Dendritic cell treated with granulocyte-macrophage colony-stimulating factor and Interleukin-4, amounts not matched to agents 40 ng/mL and 50 ng/mL, for 4 days (primary cell): ENCODE results near the gene TK2.

Experiments used
- H3K27ac Mint-ChIP-seq: one replicate; pipeline ENCODE4 v1.8.0; 2022; ENCODE audit warnings: mild to moderate bottlenecking, mixed read lengths
- H3K27me3 Mint-ChIP-seq: one replicate; pipeline ENCODE4 v1.8.0; 2022; ENCODE audit warnings: mild to moderate bottlenecking, mixed read lengths
- H3K36me3 Mint-ChIP-seq: one replicate; pipeline ENCODE4 v1.8.0; 2022; ENCODE audit warnings: low read depth, mixed read lengths
- H3K4me1 Mint-ChIP-seq: one replicate; pipeline ENCODE4 v1.8.0; 2022; ENCODE audit warnings: low read depth, mixed read lengths
- H3K4me3 Mint-ChIP-seq: one replicate; pipeline ENCODE4 v1.8.0; 2022; ENCODE audit warnings: mild to moderate bottlenecking, moderate library complexity, mixed read lengths
- H3K9me3 Mint-ChIP-seq: one replicate; pipeline ENCODE4 v1.8.0; 2022; ENCODE audit warnings: mixed read lengths
- intact Hi-C: fragments of 100-400 bp; cut with micrococcal nuclease; formaldehyde crosslinking; loops from one replicate; pipeline ENCODE4 v1.15.0; 2022

Gene TK2

GRCh38 chr16:66480265-66481080 is 69.4 kb downstream of the TK2 start:
- intact Hi-C loops = loop anchor here (5.0 kb wide), 1 partner anchor 37 kb away; no protein-coding TSS in a partner anchor
- peak overlapping the region; percentile 51 for H3K27ac Mint-ChIP-seq
- H3K36me3 Mint-ChIP-seq = peaks cover 6% of the 10 kb centered on the region
- H3K9me3 Mint-ChIP-seq = no peaks in the 10 kb centered on the region
- peaks cover 54% of the 10 kb centered on the region for H3K4me1 Mint-ChIP-seq
- H3K27me3 Mint-ChIP-seq = peaks cover 7% of the 10 kb centered on the region
- H3K4me3 Mint-ChIP-seq = no peak overlapping the region

GRCh38 chr16:66479661-66480264 is 70.2 kb downstream of the TK2 start:
- Mint-ChIP-seq H3K36me3 (peaks cover 6% of the 10 kb centered on the region), H3K27ac (peak overlapping the region; percentile 51)
- intact Hi-C loops = loop anchor here (2.0 to 5.0 kb wide), 2 partner anchors 38 to 109 kb away; no protein-coding TSS in a partner anchor

GRCh38 chr16:66478733-66479511 is 71.0 kb downstream of the TK2 start:
- Mint-ChIP-seq H3K4me3 (no peak overlapping the region), H3K4me1 (peaks cover 49% of the 10 kb centered on the region), H3K27ac (peak overlapping the region; percentile 34), H3K27me3 (peaks cover 17% of the 10 kb centered on the region), H3K9me3 (no peaks in the 10 kb centered on the region), H3K36me3 (no peaks in the 10 kb centered on the region)
- intact Hi-C loops = loop anchor here (2.0 kb wide), 1 partner anchor 110 kb away; no protein-coding TSS in a partner anchor

More at GRCh38 chr16:66479661-66480264, 70.2 kb downstream of the TK2 start:
- Mint-ChIP-seq H3K27me3 (peaks cover 14% of the 10 kb centered on the region), H3K4me1 (peaks cover 53% of the 10 kb centered on the region), H3K9me3 (no peaks in the 10 kb centered on the region), H3K4me3 (no peak overlapping the region)

- H3K9me3 Mint-ChIP-seq = no peaks in the 10 kb centered on the region
- H3K4me3 Mint-ChIP-seq = no peak overlapping the region
- H3K36me3 Mint-ChIP-seq = no peaks in the 10 kb centered on the region
- peaks cover 41% of the 10 kb centered on the region for H3K4me1 Mint-ChIP-seq
- H3K27me3 Mint-ChIP-seq = peaks cover 18% of the 10 kb centered on the region
- H3K27ac Mint-ChIP-seq = no peak overlapping the region
- intact Hi-C loops = no loop called here
Measured at GRCh38 chr16:66477028-66477515, 72.8 kb downstream of the TK2 start.

- intact Hi-C loops = no loop called here
Measured at GRCh38 chr16:66476328-66477027, 73.4 kb downstream of the TK2 start.

GRCh38 chr16:66475232-66475631 is 74.7 kb downstream of the TK2 start:
- Mint-ChIP-seq H3K27me3 (peaks cover 27% of the 10 kb centered on the region), H3K4me1 (peaks cover 26% of the 10 kb centered on the region), H3K36me3 (no peaks in the 10 kb centered on the region)

More at GRCh38 chr16:66476328-66477027, 73.4 kb downstream of the TK2 start:
- H3K4me3 Mint-ChIP-seq = no peak overlapping the region
- no peaks in the 10 kb centered on the region for H3K9me3 Mint-ChIP-seq
- H3K36me3 Mint-ChIP-seq = no peaks in the 10 kb centered on the region
- H3K27me3 Mint-ChIP-seq = peaks cover 22% of the 10 kb centered on the region
- H3K4me1 Mint-ChIP-seq = peaks cover 39% of the 10 kb centered on the region
- no peak overlapping the region for H3K27ac Mint-ChIP-seq

GRCh38 chr16:66474750-66475199 is 75.1 kb downstream of the TK2 start:
- H3K27ac Mint-ChIP-seq = no peak overlapping the region
- H3K4me3 Mint-ChIP-seq = no peak overlapping the region
- peaks cover 31% of the 10 kb centered on the region for H3K27me3 Mint-ChIP-seq
- H3K9me3 Mint-ChIP-seq = no peaks in the 10 kb centered on the region
- peaks cover 22% of the 10 kb centered on the region for H3K4me1 Mint-ChIP-seq
- H3K36me3 Mint-ChIP-seq = no peaks in the 10 kb centered on the region
- intact Hi-C loops = no loop called here

More at GRCh38 chr16:66475232-66475631, 74.7 kb downstream of the TK2 start:
- intact Hi-C loops = no loop called here
- no peak overlapping the region for H3K27ac Mint-ChIP-seq
- no peaks in the 10 kb centered on the region for H3K9me3 Mint-ChIP-seq
- no peak overlapping the region for H3K4me3 Mint-ChIP-seq

GRCh38 chr16:66473654-66474519 is 76.0 kb downstream of the TK2 start:
- Mint-ChIP-seq H3K36me3 (no peaks in the 10 kb centered on the region), H3K9me3 (no peaks in the 10 kb centered on the region), H3K27me3 (peaks cover 34% of the 10 kb centered on the region), H3K4me3 (no peak overlapping the region), H3K27ac (no peak overlapping the region), H3K4me1 (peaks cover 15% of the 10 kb centered on the region)
- intact Hi-C loops = no loop called here

- peaks cover 38% of the 10 kb centered on the region for H3K27me3 Mint-ChIP-seq
- intact Hi-C loops = no loop called here
- no peaks in the 10 kb centered on the region for H3K9me3 Mint-ChIP-seq
- H3K4me3 Mint-ChIP-seq = no peak overlapping the region
- no peaks in the 10 kb centered on the region for H3K36me3 Mint-ChIP-seq
- H3K27ac Mint-ChIP-seq = no peak overlapping the region
- peaks cover 10% of the 10 kb centered on the region for H3K4me1 Mint-ChIP-seq
Measured at GRCh38 chr16:66473051-66473571, 76.8 kb downstream of the TK2 start.

GRCh38 chr16:66471716-66472393 is 78.1 kb downstream of the TK2 start:
- Mint-ChIP-seq H3K4me1 (peaks cover 10% of the 10 kb centered on the region), H3K27ac (no peak overlapping the region), H3K4me3 (no peak overlapping the region), H3K9me3 (no peaks in the 10 kb centered on the region), H3K27me3 (peaks cover 40% of the 10 kb centered on the region), H3K36me3 (no peaks in the 10 kb centered on the region)
- intact Hi-C loops = no loop called here

GRCh38 chr16:66471264-66471663 is 78.7 kb downstream of the TK2 start:
- Mint-ChIP-seq H3K4me3 (no peak overlapping the region), H3K36me3 (no peaks in the 10 kb centered on the region), H3K27me3 (peaks cover 43% of the 10 kb centered on the region), H3K27ac (no peak overlapping the region), H3K9me3 (no peaks in the 10 kb centered on the region), H3K4me1 (peaks cover 10% of the 10 kb centered on the region)
- intact Hi-C loops = no loop called here

GRCh38 chr16:66470556-66470955 is 79.4 kb downstream of the TK2 start:
- Mint-ChIP-seq H3K4me1 (peaks cover 10% of the 10 kb centered on the region), H3K27ac (no peak overlapping the region), H3K27me3 (peaks cover 40% of the 10 kb centered on the region), H3K4me3 (no peak overlapping the region), H3K36me3 (no peaks in the 10 kb centered on the region), H3K9me3 (no peaks in the 10 kb centered on the region)
- intact Hi-C loops = no loop called here
